Fibroblast of pulmonary artery (primary cell): ENCODE results near the gene SLFN12.
"Not testable (repeated sequence)": the region's sequence is repeated elsewhere in the genome, so short reads cannot be mapped to it uniquely, and the experiment has no call there.

Experiments
- DNase-seq: peaks from one replicate; pipeline ENCODE4 v3.0.0-alpha.2; 2010; ENCODE audit warnings: low read depth
- H3K4me3 ChIP-seq: replicated peaks from 2 replicates; pipeline ENCODE4 v1.5.1; 2011; ENCODE audit warnings: low read depth, mild to moderate bottlenecking, control low read depth, low read length, moderate library complexity
- TF ChIP-seq, protein P1 (sequence below): IDR thresholded peaks from 2 replicates; pipeline ENCODE4 v1.5.1; 2011; ENCODE audit warnings: mild to moderate bottlenecking, control low read depth, low read length, inconsistent platforms; ENCODE audit errors: missing control alignments

Gene SLFN12

DNA sequence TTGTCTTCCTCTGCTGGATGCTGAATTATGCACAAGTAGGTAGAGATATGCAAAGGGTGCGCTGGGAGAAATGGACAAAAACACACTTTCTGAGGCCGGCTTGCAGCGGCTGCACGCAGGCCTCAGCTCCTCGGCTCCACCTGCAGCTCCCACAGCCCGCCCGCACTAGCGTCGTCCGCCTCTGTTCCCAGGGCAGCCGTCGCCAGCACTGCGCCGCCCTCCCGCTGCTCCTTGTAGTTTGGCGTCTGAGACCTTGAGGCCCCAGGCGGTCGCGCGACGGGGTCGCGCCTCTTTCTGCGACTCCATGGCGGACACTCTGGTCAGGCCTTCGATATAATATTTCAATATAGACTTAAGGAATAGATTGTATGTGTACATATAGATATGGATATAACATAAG is 24.8 kb downstream of the SLFN12 start:
- TF ChIP-seq, protein P1, sequence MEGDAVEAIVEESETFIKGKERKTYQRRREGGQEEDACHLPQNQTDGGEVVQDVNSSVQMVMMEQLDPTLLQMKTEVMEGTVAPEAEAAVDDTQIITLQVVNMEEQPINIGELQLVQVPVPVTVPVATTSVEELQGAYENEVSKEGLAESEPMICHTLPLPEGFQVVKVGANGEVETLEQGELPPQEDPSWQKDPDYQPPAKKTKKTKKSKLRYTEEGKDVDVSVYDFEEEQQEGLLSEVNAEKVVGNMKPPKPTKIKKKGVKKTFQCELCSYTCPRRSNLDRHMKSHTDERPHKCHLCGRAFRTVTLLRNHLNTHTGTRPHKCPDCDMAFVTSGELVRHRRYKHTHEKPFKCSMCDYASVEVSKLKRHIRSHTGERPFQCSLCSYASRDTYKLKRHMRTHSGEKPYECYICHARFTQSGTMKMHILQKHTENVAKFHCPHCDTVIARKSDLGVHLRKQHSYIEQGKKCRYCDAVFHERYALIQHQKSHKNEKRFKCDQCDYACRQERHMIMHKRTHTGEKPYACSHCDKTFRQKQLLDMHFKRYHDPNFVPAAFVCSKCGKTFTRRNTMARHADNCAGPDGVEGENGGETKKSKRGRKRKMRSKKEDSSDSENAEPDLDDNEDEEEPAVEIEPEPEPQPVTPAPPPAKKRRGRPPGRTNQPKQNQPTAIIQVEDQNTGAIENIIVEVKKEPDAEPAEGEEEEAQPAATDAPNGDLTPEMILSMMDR = no peak

DNA sequence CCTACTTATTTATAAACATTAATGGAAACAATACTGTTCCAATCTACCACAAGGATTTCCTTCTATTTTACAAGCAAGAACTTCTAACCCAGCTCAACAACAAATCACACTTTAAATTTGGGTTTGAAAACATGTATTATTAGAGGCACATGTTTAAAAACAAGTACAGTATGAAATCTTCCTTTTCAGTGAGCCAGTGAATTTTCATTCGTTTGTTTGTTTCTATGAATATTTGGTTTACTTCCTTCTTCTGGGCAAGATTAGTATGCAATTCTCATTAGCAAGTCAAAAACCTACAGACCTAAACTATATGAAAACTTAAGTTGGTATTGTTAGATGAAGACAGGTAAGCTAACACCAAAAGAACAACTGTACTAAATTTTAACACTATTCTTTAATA is 25.7 kb downstream of the SLFN12 start:
- no peak overlapping the region for H3K4me3 ChIP-seq
- TF ChIP-seq, protein P1 = no peak
- no peak for DNase-seq

More for the DNA sequence above, 24.8 kb downstream of the SLFN12 start:
- no peak overlapping the region for H3K4me3 ChIP-seq
- no peak for DNase-seq

DNA sequence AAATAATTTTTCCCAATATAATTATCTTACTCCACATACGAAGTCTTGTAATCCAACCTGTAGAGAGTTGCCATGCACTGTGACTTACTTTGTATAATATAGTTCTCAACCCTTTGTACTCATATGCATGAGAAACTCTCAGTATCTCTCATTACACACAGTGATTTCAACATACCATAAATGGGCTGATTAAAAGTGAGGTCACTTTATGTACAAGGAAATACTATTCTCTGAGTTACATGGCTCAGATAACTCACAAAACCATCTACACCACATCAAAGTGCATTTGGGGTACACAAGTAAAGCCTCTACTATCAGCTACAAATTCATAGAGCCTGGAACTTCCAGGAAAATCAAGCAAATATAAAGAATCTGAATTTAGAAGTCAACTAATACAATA is 27.9 kb downstream of the SLFN12 start:
- H3K4me3 ChIP-seq = no peak overlapping the region
- peak; percentile 24 for DNase-seq

DNA sequence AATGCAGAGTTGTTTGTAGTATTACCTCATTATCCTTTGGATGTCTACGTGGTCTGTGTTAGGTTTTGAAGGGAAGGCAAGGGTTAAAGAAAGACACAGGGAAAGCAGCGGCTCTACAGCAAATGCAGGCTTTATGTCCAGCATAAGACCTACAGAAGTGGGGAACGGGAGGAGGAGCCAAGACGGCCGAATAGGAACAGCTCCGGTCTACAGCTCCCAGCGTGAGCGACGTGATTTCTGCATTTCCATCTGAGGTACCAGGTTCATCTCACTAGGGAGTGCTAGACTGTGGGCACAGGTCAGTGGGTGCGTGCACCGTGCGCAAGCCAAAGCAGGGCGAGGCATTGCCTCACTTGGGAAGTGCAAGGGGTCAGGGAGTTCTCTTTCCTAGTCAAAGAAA is 38.5 kb downstream of the SLFN12 start:
- DNase-seq, H3K4me3 ChIP-seq: not testable (repeated sequence)

More for the DNA sequence above, 27.9 kb downstream of the SLFN12 start:
- TF ChIP-seq, protein P1 = no peak

DNA sequence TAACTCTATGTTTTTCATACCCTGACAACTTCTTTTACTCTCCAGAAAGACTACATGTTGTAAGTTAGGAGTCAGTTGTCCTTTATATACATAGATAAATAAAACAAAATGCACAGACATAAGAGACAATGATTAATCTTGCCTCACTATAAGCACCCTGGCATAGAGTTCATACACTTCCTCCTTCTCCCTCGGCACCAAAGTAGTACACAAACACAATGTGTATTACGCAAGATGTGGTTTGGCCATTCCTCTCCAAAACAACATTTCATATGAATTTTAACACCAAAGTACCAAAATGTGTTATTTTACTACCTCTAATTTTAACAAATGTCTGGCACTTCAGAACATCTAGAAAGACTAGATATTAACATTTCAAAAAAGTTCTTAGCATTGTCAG is 41.6 kb downstream of the SLFN12 start:
- no peak overlapping the region for H3K4me3 ChIP-seq
- DNase-seq = peak; percentile 61
- TF ChIP-seq, protein P1 = no peak

DNA sequence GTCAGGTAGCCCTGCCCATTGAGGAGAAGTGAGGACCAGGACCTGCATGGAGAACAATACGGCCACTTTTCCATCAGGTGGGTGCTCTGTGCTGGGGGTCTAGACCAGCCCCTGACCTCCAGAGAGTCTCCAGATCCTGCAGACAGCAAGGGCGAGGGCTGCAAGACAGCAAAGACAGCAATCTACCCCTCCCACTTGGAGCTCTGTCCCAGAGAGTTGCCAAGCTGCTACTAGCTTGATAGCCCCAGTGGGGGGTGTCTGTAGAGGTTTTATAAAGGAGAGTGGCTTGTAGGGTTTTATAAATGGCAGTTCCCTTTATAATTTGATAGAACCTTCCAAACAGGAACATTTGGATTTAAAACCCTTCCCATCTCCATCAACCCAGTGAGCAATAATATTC is 42.1 kb downstream of the SLFN12 start:
- DNase-seq = no peak
- TF ChIP-seq, protein P1 = no peak
- H3K4me3 ChIP-seq = no peak overlapping the region

DNA sequence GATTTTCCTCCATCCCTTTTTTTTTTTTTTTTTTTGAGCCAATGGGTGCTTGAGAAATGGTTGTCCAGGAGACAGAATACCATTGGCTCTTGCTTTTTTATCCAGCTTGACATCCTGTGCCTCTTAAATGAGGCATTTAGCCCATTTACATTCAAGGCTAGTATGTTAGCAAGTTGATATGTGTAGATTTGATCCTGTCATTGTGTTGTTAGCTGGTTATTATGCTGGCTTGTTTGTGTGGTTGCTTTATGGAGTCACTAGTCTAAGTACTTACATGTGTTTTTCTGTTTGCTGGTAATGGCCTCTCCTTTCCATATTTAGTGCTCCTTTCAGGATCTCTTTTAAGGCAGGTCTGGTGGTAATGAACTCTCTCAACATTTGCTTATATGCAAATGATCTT is 44.8 kb downstream of the SLFN12 start:
- H3K4me3 ChIP-seq = no peak overlapping the region
- TF ChIP-seq, protein P1 = no peak
- DNase-seq = no peak
